Measurements from ENCODE around the gene C1QTNF6.
"Not testable (repeated sequence)": the region's sequence is repeated elsewhere in the genome, so short reads cannot be mapped to it uniquely, and the experiment has no call there.

The C1QTNF6 gene

DNA sequence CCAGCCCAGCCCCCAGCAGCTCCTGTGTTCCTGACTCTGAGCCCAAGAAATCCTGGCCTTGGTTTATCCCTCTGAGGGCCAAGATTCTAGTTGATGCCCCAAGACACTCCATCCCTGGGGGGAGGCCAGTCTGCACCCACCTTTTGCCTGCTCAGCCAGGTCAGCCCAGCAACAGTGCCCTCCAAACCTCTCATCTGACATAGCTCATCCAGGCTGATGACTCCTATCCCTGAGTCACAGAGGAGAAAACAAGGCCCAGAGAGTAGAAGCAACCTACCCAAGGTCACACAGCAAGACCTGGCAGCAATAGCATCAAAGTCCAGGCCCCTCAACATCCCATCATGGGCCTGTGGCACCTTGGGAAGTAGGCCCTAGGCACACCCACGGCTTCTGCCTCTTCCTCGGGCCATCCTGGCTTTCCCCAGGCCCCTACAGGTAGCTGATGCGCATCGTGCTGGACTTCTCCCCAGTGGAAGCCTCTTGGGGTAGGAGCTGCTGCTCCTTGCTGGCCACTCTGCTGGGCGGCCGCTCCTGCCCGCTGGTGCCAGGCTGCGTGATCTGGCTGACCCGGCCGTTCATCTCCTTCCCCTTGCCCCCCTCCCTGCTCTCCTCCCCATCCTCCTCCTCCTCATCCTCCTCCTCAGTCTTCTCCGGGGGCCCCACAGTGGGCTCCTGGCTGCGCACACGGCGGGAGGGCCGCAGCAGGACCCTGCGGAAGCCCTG lies 18.2 kb upstream of the C1QTNF6 start:
- DNase-seq = no peak

DNA sequence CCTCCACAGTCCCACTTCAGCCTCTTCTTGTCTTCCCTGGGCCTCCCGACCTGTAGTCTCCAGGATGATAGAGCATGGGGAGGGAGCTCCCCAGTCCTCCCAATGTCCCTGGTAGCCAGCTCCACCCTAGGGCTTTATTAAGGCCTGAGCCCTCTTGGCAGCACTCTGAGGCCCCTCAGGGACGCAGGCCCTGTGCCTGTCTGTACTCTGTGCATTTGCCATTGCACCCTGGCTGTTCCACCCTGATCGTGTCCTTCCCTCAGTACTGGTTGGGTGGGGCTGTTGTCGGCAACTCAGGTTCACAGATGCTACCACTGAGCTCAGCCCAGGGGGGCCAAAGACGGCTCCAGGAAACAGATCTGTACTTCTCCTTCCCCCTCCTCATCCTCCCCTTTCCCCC lies 17.0 kb upstream of the C1QTNF6 start:
- no peak for DNase-seq

GRCh38 chr22:37204045-37204655 lies 16.1 kb upstream of the C1QTNF6 start:
- DNase-seq = no peak

DNA sequence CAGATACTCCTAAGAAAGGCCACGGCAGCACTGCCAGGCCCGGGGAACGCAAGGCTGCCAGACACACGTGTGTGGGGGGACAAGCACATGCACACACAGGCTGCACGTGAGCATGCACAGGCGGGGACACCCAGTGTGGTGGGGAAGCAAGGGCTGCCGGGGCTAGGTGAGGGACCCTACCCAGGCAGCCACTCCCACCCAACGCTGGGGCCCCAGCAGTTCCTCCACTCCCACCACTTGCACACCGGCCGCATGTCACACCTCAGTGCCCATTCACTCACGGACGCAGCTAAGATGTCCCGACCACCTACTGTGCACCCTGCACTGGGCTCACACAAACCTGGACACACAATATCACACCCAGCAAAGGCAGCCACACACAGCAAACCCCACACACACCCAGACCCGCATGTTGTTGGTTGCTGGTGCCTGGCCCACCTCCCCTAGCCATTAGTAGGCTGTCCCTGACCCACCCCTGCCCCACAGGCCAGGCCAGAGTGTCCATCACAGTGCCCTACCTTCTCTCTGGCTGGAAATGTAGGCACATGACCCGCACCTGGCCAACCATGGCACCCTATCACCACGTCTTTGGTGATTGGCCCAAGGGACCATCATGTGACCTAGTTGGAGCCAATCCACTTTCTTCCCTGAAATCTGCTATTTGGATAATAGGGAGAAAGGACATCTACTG lies 15.5 kb upstream of the C1QTNF6 start:
- no peak for DNase-seq

GRCh38 chr22:37202716-37203115 lies 14.7 kb upstream of the C1QTNF6 start:
- no peak for DNase-seq

DNA sequence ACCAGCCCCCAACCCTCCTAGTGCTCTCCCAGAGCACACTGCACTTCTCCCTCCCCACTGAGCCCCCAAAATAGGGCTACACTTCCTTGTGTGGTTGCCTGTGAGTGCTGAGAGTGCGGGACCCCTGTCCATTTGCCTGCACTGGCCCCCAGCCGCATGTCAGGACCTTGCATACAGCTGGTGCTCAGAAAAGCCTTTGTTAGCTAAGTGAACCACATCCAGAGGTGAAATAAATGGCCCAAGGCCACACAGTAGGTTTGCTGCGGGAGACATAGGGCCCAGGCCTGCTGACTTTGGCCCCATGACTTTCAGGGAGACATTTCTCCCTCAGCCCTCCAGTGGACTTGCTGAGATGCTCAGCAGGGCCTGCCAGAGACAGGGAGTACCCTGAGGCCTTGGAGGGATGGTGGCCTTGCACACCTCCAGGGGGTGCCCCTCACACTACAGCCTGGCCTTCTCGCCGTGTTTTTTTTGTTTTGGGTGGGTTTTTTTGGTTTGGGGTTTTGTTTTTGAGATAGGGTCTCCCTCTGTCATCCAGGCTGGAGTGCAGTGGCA lies 14.0 kb upstream of the C1QTNF6 start:
- DNase-seq = no peak

- DNase-seq = not testable (repeated sequence)
Measured at GRCh38 chr22:37201443-37201820, 13.4 kb upstream of the C1QTNF6 start.

- no peak for DNase-seq
Measured at GRCh38 chr22:37199760-37200108, 11.7 kb upstream of the C1QTNF6 start.

DNA sequence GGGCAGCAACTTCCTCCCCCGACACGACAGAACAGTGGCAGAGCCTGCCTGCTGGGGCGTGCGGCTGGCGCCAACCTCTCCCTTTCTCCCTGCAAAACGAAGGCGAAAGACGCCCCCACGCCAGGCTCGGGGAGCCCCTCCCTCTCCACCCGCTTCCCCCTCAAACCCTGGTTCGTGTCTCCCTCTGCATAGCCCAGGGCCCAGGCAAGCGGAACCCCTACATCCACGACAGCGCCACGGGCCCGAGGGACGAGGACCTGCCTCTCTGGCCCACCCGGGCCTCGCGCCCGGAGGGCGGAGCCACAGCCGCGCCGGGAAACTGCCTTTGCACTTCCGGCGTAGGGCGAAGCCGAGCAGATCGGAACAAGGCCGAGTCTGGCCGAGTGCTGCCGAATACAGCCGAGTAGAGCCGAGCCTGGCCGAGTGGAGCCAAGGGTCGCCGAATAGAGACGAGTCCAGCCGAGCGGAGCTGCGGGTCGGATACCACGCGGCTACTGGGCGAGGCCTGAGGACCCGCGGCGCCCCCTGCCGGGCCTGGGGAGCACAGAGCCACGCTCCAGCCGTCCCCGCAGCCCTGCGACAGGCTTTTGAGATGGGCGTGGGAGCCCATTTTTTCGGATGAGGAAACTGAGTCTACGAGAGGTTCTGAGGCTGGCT lies 11.2 kb upstream of the C1QTNF6 start:
- peak; percentile 100 for DNase-seq

DNA sequence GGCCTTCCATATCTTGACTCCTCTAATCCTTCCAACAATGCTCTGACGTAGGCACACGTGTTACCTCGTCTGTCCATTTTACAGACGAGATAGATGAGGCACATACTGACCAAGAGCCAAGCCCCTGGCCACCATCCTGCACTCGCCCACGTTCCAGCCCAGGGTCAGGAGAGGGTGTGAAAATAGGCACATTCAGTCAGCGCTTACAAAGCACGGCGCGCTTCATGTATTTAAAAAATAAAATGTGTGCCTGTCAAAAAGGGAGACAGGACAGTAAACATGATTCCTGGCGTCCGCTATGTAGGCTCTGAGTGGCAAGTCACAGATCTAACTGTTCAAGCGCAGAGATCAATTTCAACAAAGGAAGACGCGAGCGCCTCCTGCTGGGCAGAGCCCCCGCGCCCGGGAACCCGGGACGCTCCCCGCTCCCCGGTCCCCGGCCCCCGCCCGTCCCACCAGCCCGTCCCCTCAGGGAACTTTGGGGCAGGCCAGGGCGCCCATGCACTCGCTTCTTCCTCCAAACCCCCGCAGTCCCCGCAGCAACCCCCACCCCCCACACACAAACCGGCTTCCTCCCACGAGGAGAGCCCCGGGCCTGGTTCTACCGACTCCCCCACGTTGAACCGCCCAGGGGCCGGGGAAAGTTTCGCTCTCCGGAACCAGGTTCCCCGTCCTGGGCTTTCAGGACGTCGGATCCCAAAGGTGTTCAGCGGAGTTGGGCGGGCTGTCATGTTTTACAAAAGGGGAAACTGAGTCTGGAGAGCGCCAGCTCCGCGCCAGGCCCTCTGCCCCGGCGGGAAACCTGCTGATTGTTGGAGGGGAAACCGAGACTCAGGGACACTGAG lies 10.4 kb upstream of the C1QTNF6 start:
- DNase-seq = peak; percentile 94

GRCh38 chr22:37197451-37198257 lies 9.6 kb upstream of the C1QTNF6 start:
- DNase-seq = no peak

GRCh38 chr22:37196539-37197450 lies 8.7 kb upstream of the C1QTNF6 start:
- peak; percentile 85 for DNase-seq

- peak; percentile 25 for DNase-seq
Measured at GRCh38 chr22:37195921-37196320, 7.9 kb upstream of the C1QTNF6 start.

GRCh38 chr22:37194750-37195149 lies 6.7 kb upstream of the C1QTNF6 start:
- no peak for DNase-seq

- peak; percentile 41 for DNase-seq
Measured at GRCh38 chr22:37193629-37194191, 5.7 kb upstream of the C1QTNF6 start.

DNA sequence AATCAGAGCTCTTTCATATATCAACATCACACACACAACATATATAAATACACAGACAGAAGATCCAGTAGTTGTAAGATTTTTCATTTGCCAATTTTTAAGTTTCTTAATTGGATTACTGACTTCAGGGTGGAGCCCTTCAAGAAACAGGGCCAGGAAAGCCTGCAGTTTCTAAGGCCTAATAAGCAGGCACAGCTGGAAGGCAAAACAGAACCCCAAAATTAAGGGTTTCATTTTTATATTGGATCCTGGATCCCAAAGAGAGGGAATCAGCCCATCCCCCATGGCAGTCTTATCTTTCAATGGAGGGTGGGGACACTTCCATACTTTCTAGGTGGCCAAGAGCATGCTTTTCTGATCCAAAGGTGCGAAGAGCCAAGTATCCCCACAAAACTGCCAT lies 4.7 kb upstream of the C1QTNF6 start:
- DNase-seq = peak; percentile 9

- DNase-seq = peak; percentile 13
Measured at GRCh38 chr22:37192204-37192603, 4.2 kb upstream of the C1QTNF6 start.

DNA sequence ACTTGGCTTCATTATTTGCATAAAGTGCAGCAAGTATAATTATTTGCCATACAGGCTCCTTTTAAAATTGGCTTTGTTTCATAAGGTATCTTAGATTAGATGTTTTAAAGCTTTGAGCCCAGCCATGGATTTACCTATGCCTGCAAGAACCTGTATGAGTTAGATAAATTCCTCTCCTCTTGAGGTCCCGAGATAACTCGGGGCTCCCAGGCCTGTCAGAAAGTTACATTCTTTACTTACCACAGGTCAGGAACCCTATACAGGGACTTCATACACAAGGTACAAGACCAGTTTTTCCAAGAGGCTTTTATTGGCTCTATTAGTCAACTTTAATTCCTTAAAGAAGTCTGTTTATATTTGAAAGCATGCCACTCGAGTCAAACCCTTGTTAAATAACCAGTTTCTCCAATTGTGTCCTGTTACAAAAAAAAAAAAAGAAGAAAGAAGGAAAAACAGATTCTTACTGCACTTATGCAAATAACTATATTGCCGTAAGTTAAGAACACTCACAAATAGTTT lies 2.3 kb upstream of the C1QTNF6 start:
- DNase-seq = no peak

GRCh38 chr22:37188901-37189466 lies 937 bp upstream of the C1QTNF6 start:
- no peak for DNase-seq

GRCh38 chr22:37187552-37187890 lies 526 bp downstream of the C1QTNF6 start:
- peak; percentile 67 for DNase-seq
